Measurements from ENCODE around the gene TBL1X.

DNA sequence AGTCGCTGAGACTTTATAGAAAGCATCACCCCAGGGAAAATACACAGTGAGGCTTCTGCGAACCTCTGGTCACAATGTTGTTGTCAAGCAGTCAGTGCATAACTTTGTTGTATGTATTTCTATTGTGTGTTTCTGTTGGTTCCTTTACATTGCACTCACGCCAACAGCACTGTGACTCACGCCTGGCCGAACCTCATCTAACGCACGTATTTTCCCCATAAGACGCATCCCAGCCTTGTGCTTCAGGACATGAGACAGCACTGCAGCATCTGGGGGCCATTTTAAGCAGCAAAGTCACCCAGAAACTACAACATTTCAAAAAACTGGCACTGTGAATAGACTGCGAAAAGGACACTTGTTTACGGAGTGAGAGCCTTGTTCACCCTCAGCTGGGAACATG, 30.6 kb downstream of the TBL1X start:
- TF ChIP-seq, protein P1, sequence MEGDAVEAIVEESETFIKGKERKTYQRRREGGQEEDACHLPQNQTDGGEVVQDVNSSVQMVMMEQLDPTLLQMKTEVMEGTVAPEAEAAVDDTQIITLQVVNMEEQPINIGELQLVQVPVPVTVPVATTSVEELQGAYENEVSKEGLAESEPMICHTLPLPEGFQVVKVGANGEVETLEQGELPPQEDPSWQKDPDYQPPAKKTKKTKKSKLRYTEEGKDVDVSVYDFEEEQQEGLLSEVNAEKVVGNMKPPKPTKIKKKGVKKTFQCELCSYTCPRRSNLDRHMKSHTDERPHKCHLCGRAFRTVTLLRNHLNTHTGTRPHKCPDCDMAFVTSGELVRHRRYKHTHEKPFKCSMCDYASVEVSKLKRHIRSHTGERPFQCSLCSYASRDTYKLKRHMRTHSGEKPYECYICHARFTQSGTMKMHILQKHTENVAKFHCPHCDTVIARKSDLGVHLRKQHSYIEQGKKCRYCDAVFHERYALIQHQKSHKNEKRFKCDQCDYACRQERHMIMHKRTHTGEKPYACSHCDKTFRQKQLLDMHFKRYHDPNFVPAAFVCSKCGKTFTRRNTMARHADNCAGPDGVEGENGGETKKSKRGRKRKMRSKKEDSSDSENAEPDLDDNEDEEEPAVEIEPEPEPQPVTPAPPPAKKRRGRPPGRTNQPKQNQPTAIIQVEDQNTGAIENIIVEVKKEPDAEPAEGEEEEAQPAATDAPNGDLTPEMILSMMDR (IDR thresholded peaks at IDR 0.05): no peak
- no peak for TF ChIP-seq POLR2A (IDR thresholded peaks at IDR 0.05)

All from adrenal gland (tissue), 5 donors.